ENCODE data around the gene PCK1. TPM values are rescaled to one million over a fixed set of nuclear protein-coding genes. Genes with fewer than 3 reads are reported as not detected.

The PCK1 gene
- total and polyA plus RNA-seq, 2 of the 13 experiments (the other 11 are each of a cell fraction or from before 2014, with no cell fraction given): 6.5 to 12.6 TPM

DNA sequence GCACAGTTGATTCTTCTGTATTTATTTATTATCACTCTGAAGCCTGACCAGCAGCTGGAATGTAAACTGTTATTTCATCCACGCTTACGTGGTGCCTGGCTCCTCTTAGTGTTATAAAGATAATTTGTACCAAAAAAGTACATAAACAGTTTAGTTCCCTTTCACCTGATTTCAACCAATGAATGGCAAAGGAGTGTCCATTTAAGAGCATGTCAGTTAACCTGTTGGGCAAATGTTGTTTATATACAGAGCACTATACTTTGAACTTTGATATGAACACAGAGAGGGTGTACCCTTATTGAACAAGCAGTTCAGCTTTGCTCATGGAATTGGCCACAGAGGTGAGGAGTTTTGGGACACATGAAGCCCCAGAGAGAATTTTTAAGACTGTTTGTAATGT is 28.8 kb upstream of the PCK1 start (continued):
- TF ChIP-seq, protein P1, sequence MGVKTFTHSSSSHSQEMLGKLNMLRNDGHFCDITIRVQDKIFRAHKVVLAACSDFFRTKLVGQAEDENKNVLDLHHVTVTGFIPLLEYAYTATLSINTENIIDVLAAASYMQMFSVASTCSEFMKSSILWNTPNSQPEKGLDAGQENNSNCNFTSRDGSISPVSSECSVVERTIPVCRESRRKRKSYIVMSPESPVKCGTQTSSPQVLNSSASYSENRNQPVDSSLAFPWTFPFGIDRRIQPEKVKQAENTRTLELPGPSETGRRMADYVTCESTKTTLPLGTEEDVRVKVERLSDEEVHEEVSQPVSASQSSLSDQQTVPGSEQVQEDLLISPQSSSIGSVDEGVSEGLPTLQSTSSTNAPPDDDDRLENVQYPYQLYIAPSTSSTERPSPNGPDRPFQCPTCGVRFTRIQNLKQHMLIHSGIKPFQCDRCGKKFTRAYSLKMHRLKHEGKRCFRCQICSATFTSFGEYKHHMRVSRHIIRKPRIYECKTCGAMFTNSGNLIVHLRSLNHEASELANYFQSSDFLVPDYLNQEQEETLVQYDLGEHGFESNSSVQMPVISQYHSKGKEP (CRISPR knock-in tag; IDR thresholded peaks at IDR 0.05): no peak
- TF ChIP-seq MED1 (CRISPR knock-in tag; IDR thresholded peaks at IDR 0.05) (peak; percentile 85), RXRB (CRISPR knock-in tag; IDR thresholded peaks at IDR 0.05; ENCODE audit: borderline replicate concordance) (peak; percentile 89), ZSCAN12 (CRISPR knock-in tag; IDR thresholded peaks at IDR 0.05) (no peak), FOXO1 (CRISPR knock-in tag; IDR thresholded peaks at IDR 0.05) (peak; percentile 77; the same call in 1 of the 2 replicates), ZNF607 (CRISPR knock-in tag; IDR thresholded peaks at IDR 0.05; ENCODE audit: borderline replicate concordance) (0 out of 2 replicates have a peak, but pooled peaks have one; percentile 6), ZSCAN21 (CRISPR knock-in tag; IDR thresholded peaks at IDR 0.05; ENCODE audit: borderline replicate concordance) (no peak), PHF5A (CRISPR knock-in tag; IDR thresholded peaks at IDR 0.05; ENCODE audit: low read depth, unreplicated experiment) (no peak), ZNF282 (IDR thresholded peaks at IDR 0.05; ENCODE audit: partially characterized antibody) (no peak), ZNF747 (CRISPR knock-in tag; IDR thresholded peaks at IDR 0.05; ENCODE audit: borderline replicate concordance) (no peak), ZNF660 (CRISPR knock-in tag; IDR thresholded peaks at IDR 0.05; ENCODE audit: borderline replicate concordance, low read depth) (no peak), MIER3 (CRISPR knock-in tag; IDR thresholded peaks at IDR 0.05; ENCODE audit: borderline replicate concordance) (no peak), FOXP1 (IDR thresholded peaks at IDR 0.05) (no peak), FOXP1 (CRISPR knock-in tag; IDR thresholded peaks at IDR 0.05) (peak; percentile 77; the same call in 1 of the 2 replicates), ZMYM3 (CRISPR knock-in tag; IDR thresholded peaks at IDR 0.05) (peak; percentile 84), NR2F2 (IDR thresholded peaks at IDR 0.05; ENCODE audit: borderline replicate concordance, low read depth) (peak; percentile 65; the same call in 1 of the 2 replicates)
- TF ChIP-seq, protein P2, sequence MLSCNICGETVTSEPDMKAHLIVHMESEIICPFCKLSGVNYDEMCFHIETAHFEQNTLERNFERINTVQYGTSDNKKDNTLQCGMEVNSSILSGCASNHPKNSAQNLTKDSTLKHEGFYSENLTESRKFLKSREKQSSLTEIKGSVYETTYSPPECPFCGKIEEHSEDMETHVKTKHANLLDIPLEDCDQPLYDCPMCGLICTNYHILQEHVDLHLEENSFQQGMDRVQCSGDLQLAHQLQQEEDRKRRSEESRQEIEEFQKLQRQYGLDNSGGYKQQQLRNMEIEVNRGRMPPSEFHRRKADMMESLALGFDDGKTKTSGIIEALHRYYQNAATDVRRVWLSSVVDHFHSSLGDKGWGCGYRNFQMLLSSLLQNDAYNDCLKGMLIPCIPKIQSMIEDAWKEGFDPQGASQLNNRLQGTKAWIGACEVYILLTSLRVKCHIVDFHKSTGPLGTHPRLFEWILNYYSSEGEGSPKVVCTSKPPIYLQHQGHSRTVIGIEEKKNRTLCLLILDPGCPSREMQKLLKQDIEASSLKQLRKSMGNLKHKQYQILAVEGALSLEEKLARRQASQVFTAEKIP (CRISPR knock-in tag; IDR thresholded peaks at IDR 0.05; ENCODE audit: borderline replicate concordance): no peak
- TF ChIP-seq, protein P3, sequence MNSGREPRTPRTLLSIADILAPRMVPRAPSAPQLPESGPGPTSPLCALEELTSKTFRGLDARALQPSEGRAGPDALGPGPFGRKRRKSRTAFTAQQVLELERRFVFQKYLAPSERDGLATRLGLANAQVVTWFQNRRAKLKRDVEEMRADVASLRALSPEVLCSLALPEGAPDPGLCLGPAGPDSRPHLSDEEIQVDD (CRISPR knock-in tag; IDR thresholded peaks at IDR 0.05; ENCODE audit: borderline replicate concordance): no peak
- TF ChIP-seq, protein P4, sequence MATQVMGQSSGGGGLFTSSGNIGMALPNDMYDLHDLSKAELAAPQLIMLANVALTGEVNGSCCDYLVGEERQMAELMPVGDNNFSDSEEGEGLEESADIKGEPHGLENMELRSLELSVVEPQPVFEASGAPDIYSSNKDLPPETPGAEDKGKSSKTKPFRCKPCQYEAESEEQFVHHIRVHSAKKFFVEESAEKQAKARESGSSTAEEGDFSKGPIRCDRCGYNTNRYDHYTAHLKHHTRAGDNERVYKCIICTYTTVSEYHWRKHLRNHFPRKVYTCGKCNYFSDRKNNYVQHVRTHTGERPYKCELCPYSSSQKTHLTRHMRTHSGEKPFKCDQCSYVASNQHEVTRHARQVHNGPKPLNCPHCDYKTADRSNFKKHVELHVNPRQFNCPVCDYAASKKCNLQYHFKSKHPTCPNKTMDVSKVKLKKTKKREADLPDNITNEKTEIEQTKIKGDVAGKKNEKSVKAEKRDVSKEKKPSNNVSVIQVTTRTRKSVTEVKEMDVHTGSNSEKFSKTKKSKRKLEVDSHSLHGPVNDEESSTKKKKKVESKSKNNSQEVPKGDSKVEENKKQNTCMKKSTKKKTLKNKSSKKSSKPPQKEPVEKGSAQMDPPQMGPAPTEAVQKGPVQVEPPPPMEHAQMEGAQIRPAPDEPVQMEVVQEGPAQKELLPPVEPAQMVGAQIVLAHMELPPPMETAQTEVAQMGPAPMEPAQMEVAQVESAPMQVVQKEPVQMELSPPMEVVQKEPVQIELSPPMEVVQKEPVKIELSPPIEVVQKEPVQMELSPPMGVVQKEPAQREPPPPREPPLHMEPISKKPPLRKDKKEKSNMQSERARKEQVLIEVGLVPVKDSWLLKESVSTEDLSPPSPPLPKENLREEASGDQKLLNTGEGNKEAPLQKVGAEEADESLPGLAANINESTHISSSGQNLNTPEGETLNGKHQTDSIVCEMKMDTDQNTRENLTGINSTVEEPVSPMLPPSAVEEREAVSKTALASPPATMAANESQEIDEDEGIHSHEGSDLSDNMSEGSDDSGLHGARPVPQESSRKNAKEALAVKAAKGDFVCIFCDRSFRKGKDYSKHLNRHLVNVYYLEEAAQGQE (IDR thresholded peaks at IDR 0.05; ENCODE audit: borderline replicate concordance in 1 of 2, low read depth in 1 of 2, low read length in 2 of 2): no peak
- TF ChIP-seq, protein P5, sequence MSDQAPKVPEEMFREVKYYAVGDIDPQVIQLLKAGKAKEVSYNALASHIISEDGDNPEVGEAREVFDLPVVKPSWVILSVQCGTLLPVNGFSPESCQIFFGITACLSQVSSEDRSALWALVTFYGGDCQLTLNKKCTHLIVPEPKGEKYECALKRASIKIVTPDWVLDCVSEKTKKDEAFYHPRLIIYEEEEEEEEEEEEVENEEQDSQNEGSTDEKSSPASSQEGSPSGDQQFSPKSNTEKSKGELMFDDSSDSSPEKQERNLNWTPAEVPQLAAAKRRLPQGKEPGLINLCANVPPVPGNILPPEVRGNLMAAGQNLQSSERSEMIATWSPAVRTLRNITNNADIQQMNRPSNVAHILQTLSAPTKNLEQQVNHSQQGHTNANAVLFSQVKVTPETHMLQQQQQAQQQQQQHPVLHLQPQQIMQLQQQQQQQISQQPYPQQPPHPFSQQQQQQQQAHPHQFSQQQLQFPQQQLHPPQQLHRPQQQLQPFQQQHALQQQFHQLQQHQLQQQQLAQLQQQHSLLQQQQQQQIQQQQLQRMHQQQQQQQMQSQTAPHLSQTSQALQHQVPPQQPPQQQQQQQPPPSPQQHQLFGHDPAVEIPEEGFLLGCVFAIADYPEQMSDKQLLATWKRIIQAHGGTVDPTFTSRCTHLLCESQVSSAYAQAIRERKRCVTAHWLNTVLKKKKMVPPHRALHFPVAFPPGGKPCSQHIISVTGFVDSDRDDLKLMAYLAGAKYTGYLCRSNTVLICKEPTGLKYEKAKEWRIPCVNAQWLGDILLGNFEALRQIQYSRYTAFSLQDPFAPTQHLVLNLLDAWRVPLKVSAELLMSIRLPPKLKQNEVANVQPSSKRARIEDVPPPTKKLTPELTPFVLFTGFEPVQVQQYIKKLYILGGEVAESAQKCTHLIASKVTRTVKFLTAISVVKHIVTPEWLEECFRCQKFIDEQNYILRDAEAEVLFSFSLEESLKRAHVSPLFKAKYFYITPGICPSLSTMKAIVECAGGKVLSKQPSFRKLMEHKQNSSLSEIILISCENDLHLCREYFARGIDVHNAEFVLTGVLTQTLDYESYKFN (CRISPR knock-in tag; conservative IDR thresholded peaks at IDR 0.05): peak; percentile 89
